Measurements from ENCODE around the gene TBC1D22A. TPM values are rescaled to one million over a fixed set of nuclear protein-coding genes. Genes with fewer than 3 reads are reported as not detected.

Gene TBC1D22A
- total and polyA plus RNA-seq, 9 of the 15 experiments (the other 6 are each of a cell fraction or from before 2014, with no cell fraction given): 0.20 to 11.5 (median 5.2) TPM

GRCh38 chr22:46802608-46803027, 40.2 kb downstream of the TBC1D22A start:
- in situ Hi-C loops (cut with MboI): no loop called here
- H3K9me3 ChIP-seq (replicated peaks; ENCODE audit: control insufficient read depth, insufficient read depth, low read depth, low read length): no peaks in the 10 kb centered on the region
- H3K79me2 ChIP-seq (ENCODE audit: control insufficient read depth, insufficient read depth, low read length): no peaks in the 10 kb centered on the region; the same call in 1 of the 3 replicates
- no peak overlapping the region for H3K9ac ChIP-seq (ENCODE audit: insufficient read depth in 1 of 2, low read depth in 2 of 2, low read length in 2 of 2)
- CTCF ChIA-PET (ENCODE audit: low intra/inter-chr PET ratio): no interaction called here
- 87% methylated on average over 6 of the region's 13 CpGs for WGBS (ENCODE audit: insufficient coverage, low coverage, missing lambda C conversion rate)
- H3K27me3 ChIP-seq (ENCODE audit: control insufficient read depth in 2 of 2, insufficient read depth in 2 of 2, low read length in 2 of 2): no peaks in the 10 kb centered on the region
- peaks cover 22% of the 10 kb centered on the region; the same call in 2 of the 3 replicates for H3K36me3 ChIP-seq (ENCODE audit: control insufficient read depth, insufficient read depth, low read length)
- no peak overlapping the region for H3K4me2 ChIP-seq (ENCODE audit: insufficient read depth, low read length)
- H3K9me1 ChIP-seq (ENCODE audit: control insufficient read depth, insufficient read depth, low read length): peaks cover 7% of the 10 kb centered on the region
- DNase-seq (ENCODE audit: extremely low read depth in 1 of 4, low spot score in 3 of 4) (no peak), FAIRE-seq (no peak), ATAC-seq (no peak)
- POLR2A ChIA-PET: interaction anchor here (0.6 to 1.3 kb wide), 2 partner anchors 13 to 1293 kb away, joined by 3 to 4 read pairs; no protein-coding TSS in a partner anchor
- H3K4me3 ChIP-seq: no peak overlapping the region
- intact Hi-C loops (cut with micrococcal nuclease): no loop called here
- H2AFZ ChIP-seq (ENCODE audit: low read depth, low read length): no peak overlapping the region
- H4K20me1 ChIP-seq (replicated peaks; ENCODE audit: control insufficient read depth, insufficient read depth, low read length): peaks cover 14% of the 10 kb centered on the region; the same call in 1 of the 2 replicates
- H3K27ac ChIP-seq (ENCODE audit: extremely low read depth, low read depth, low read length): no peak overlapping the region
- no TSS peak for BruUV-seq (replicated peaks)
- peaks cover 5 to 22% of the 10 kb centered on the region in 2 experiments; a peak in 3 of 5 replicates for H3K4me1 ChIP-seq (replicated peaks in 1 of 2; ENCODE audit: control insufficient read depth in 2 of 2, insufficient read depth in 2 of 2, low read length in 2 of 2)
- TF ChIP-seq KAT2B (IDR thresholded peaks at IDR 0.05; ENCODE audit: low read depth, low read length) (no peak), ZNF696 (CRISPR knock-in tag; conservative IDR thresholded peaks at IDR 0.05) (no peak), SFPQ (IDR thresholded peaks at IDR 0.05; ENCODE audit: low read depth, low read length) (no peak), NFIC (IDR thresholded peaks at IDR 0.05) (no peak), TEAD4 (IDR thresholded peaks at IDR 0.05; ENCODE audit: low read length) (no peak), TEAD4 (CRISPR knock-in tag; IDR thresholded peaks at IDR 0.05; ENCODE audit: borderline replicate concordance) (no peak), BRF1 (IDR thresholded peaks at IDR 0.05; ENCODE audit: borderline replicate concordance, extremely low read depth, insufficient read length) (no peak), FOXJ2 (tag; IDR thresholded peaks at IDR 0.05) (no peak), SMC3 (conservative IDR thresholded peaks at IDR 0.05; ENCODE audit: insufficient read depth, low read depth, low read length) (no peak), PBX2 (CRISPR knock-in tag; IDR thresholded peaks at IDR 0.05; ENCODE audit: low read depth) (no peak), PBX2 (tag; conservative IDR thresholded peaks at IDR 0.05; ENCODE audit: low read depth) (no peak), NELFE (IDR thresholded peaks at IDR 0.05; ENCODE audit: insufficient read depth, insufficient read length) (no peak), USF2 (CRISPR knock-in tag; IDR thresholded peaks at IDR 0.05) (no peak), NFXL1 (CRISPR knock-in tag; IDR thresholded peaks at IDR 0.05) (no peak), ARID1B (IDR thresholded peaks at IDR 0.05) (no peak), SMARCB1 (IDR thresholded peaks at IDR 0.05; ENCODE audit: insufficient read length, low read depth) (no peak), ZNF512 (tag; IDR thresholded peaks at IDR 0.05) (no peak)

Data from K562 (cell line).